K562 (cell line): ENCODE results near the gene PVALEF. TPM values are rescaled to one million over a fixed set of nuclear protein-coding genes. Genes with fewer than 3 reads are reported as not detected.

Experiments used
- ATAC-seq: fragments of 200-7000 bp; cut with Tn5 transposase; 3 replicates; pipeline ENCODE4 v1.9.1; 2020; ENCODE audit warnings: moderate library complexity
- BruUV-seq: library from RNA; stranded (reverse); fragments of 400-500 nt; replicated peaks from 2 replicates; lab custom pipeline; 2021; lab: Mats Ljungman, UMichigan
- CTCF ChIA-PET: fragments of 300-600 bp; formaldehyde crosslinking; extraction: SDS; loops from one replicate; lab custom pipeline; 2021; ENCODE audit warnings: low intra/inter-chr PET ratio; lab: Yijun Ruan, JAX
- POLR2A ChIA-PET: fragments of 300-600, 350-650 bp; sonication (Branson Sonifier 250); formaldehyde crosslinking; extraction: SDS; loops from one replicate; lab custom pipeline; 2021; ENCODE audit warnings: antibody characterized with exemption, inconsistent platforms; lab: Yijun Ruan, JAX
- DNase-seq, 4 experiments: peaks; one replicate each; pipeline versions ENCODE4 v3.0.0 to v3.0.0-alpha.2; 2011 to 2018; ENCODE audit warnings: low spot score in 3 of 4, mixed read lengths in 3 of 4; ENCODE audit errors: extremely low read depth in 1 of 4
- FAIRE-seq: peaks from 2 replicates; lab custom pipeline; 2011; peaks lifted over from hg19 to GRCh38; lab: Jason Lieb, UNC
- H2AFZ ChIP-seq: 2 replicates; pipeline ENCODE4 v1.6.0; 2011; ENCODE audit warnings: low read depth, low read length, control low read depth, inconsistent platforms
- H3K27ac ChIP-seq: fragments of 200-600 bp; 3 replicates; pipeline ENCODE4 v1.8.0; 2011; ENCODE audit warnings: low read depth, mild to moderate bottlenecking, control low read depth, inconsistent platforms, low read length, moderate library complexity, mixed read lengths; ENCODE audit errors: extremely low read depth
- H3K27me3 ChIP-seq, 2 experiments: fragments of 300-600 bp in 1 of 2; 2 replicates in 1 of 2; 3 replicates in 1 of 2; pipeline versions ENCODE4 v1.6.0 to v1.8.0; 2011; ENCODE audit warnings: inconsistent platforms in 2 of 2, low read length in 2 of 2, mild to moderate bottlenecking in 1 of 2, mixed read lengths in 1 of 2, moderate library complexity in 1 of 2; ENCODE audit not compliant: control insufficient read depth in 2 of 2, insufficient read depth in 2 of 2
- H3K36me3 ChIP-seq: fragments of 300-600 bp; 3 replicates; pipeline ENCODE4 v1.8.0; 2011; ENCODE audit warnings: mild to moderate bottlenecking, low read length, inconsistent platforms; ENCODE audit not compliant: control insufficient read depth, insufficient read depth
- H3K4me1 ChIP-seq, 2 experiments: fragments of 200-600 bp in 1 of 2; replicated peaks in 1 of 2; 2 replicates in 1 of 2; 3 replicates in 1 of 2; pipeline versions ENCODE4 v1.5.1 to v1.8.0; 2011; ENCODE audit warnings: inconsistent platforms in 2 of 2, low read length in 2 of 2, mild to moderate bottlenecking in 1 of 2, mixed read lengths in 1 of 2, moderate library complexity in 1 of 2; ENCODE audit not compliant: control insufficient read depth in 2 of 2, insufficient read depth in 2 of 2
- H3K4me2 ChIP-seq: 2 replicates; pipeline ENCODE4 v1.6.1; 2011; ENCODE audit warnings: low read length, control low read depth, inconsistent platforms, mixed read lengths; ENCODE audit not compliant: insufficient read depth
- H3K4me3 ChIP-seq: fragments of 200-600 bp; sonication (generic), shearing (Covaris generic); 2 replicates; pipeline ENCODE4 v1.5.1; 2016; ENCODE audit warnings: control low read depth, inconsistent platforms
- H3K79me2 ChIP-seq: fragments of 200-600 bp; 3 replicates; pipeline ENCODE4 v1.8.0; 2011; ENCODE audit warnings: low read length, inconsistent platforms; ENCODE audit not compliant: control insufficient read depth, insufficient read depth
- H3K9ac ChIP-seq, 2 experiments: 2 replicates each; pipeline versions ENCODE4 v1.6.0 to v1.6.1; 2011; ENCODE audit warnings: low read depth in 2 of 2, low read length in 2 of 2, control low read depth in 1 of 2, inconsistent platforms in 1 of 2, mild to moderate bottlenecking in 1 of 2, mixed read lengths in 1 of 2; ENCODE audit not compliant: insufficient read depth in 1 of 2
- H3K9me1 ChIP-seq: one replicate; pipeline ENCODE4 v1.6.0; 2011; ENCODE audit warnings: inconsistent platforms, mild to moderate bottlenecking, low read length, moderate library complexity; ENCODE audit not compliant: control insufficient read depth, insufficient read depth
- H3K9me3 ChIP-seq: replicated peaks from 2 replicates; pipeline ENCODE4 v1.5.1; 2011; ENCODE audit warnings: low read depth, low read length, inconsistent platforms; ENCODE audit not compliant: control insufficient read depth, insufficient read depth
- H4K20me1 ChIP-seq: replicated peaks from 2 replicates; pipeline ENCODE4 v1.6.1; 2011; ENCODE audit warnings: low read length, inconsistent platforms, mixed read lengths; ENCODE audit not compliant: control insufficient read depth, insufficient read depth
- ARID1B ChIP-seq: fragments of 450-650 bp; IDR thresholded peaks from 2 replicates; pipeline ENCODE4 v1.6.1; 2016; ENCODE audit warnings: antibody characterized with exemption, mild to moderate bottlenecking, inconsistent platforms
- CBX5 ChIP-seq: IDR thresholded peaks from 2 replicates; pipeline ENCODE4 v1.6.1; 2014; ENCODE audit warnings: low read depth, borderline replicate concordance
- HDAC3 ChIP-seq: fragments of 450-650 bp; IDR thresholded peaks from 2 replicates; pipeline ENCODE4 v1.6.1; 2018; ENCODE audit warnings: borderline replicate concordance, mild to moderate bottlenecking, moderate library complexity; ENCODE audit not compliant: partially characterized antibody
- SAFB ChIP-seq: fragments of 200-400 bp; formaldehyde crosslinking; IDR thresholded peaks from 2 replicates; pipeline ENCODE4 v1.6.1; 2017; ENCODE audit warnings: low read depth, low read length, borderline replicate concordance
- TCF7L2 ChIP-seq: fragments of 150-350 bp; IDR thresholded peaks from 2 replicates; pipeline ENCODE4 v1.6.1; 2016; ENCODE audit warnings: low read depth, mild to moderate bottlenecking, low read length, moderate library complexity
- ZNF589 ChIP-seq: fragments of 200-800 bp; sonication (Bioruptor generic); IDR thresholded peaks from 2 replicates; pipeline ENCODE4 v1.6.1; 2016; ENCODE audit warnings: low read depth, missing genetic modification characterization, missing compliant biosample characterization
- WGBS: fragments of 100-300 bp; shearing (Covaris generic); methylation state at CpG from one replicate; pipeline ENCODE4 v1.1.6; 2016; ENCODE audit warnings: low coverage, mixed read lengths; ENCODE audit not compliant: insufficient coverage; ENCODE audit errors: missing lambda C conversion rate; 5-methylcytosine and 5-hydroxymethylcytosine counted together
- in situ Hi-C: fragments of 300-500 bp; cut with MboI; formaldehyde crosslinking; loops from 4 replicates; pipeline ENCODE4 v1.15.0; 2018; ENCODE audit warnings: inconsistent platforms, mixed read lengths
- intact Hi-C: fragments of 100-400 bp; cut with micrococcal nuclease; formaldehyde crosslinking; loops from 2 replicates; pipeline ENCODE4 v1.14.2; 2022
- polyA plus RNA-seq, 8 experiments: library from polyadenylated mRNA; depleted of rRNA in 4 of 8; stranded (reverse) in 5 of 8; unstranded in 3 of 8; fragments of >200 nt; fragmentation: Nextera tagmentation in 2 of 8; fragmentation: Illumina TruSeq in 1 of 8; extraction: Ambion mirVana in 2 of 8; extraction: Trizol in 1 of 8; gene quantifications; 2 replicates each; pipeline versions ENCODE4 v1.2.1 to v1.2.3, GENCODE V29; 2011 to 2014; ENCODE audit warnings: inconsistent platforms in 1 of 8, missing spikeins in 1 of 8
- total RNA-seq, 7 experiments: library from RNA; depleted of rRNA in 6 of 7; stranded (reverse); fragments of >200 nt in 6 of 7; fragmentation: Illumina TruSeq in 2 of 7; extraction: Trizol in 2 of 7; gene quantifications; 2 replicates each; pipeline versions ENCODE4 v1.2.1 to v1.2.3, GENCODE V29; 2011 to 2021; ENCODE audit warnings: low replicate concordance in 1 of 7
- TF ChIP-seq, protein P1 (sequence below): fragments of 250-450 bp; sonication (Bioruptor Pico); IDR thresholded peaks from 2 replicates; pipeline ENCODE4 v1.8.0; 2021; ENCODE audit warnings: mild to moderate bottlenecking, moderate library complexity

PVALEF gene
- total and polyA plus RNA-seq, 9 of the 15 experiments (the other 6 are each of a cell fraction or from before 2014, with no cell fraction given): not detected

GRCh38 chr17:81140695-81141094, 24.6 kb upstream of the PVALEF start:
- no peaks in the 10 kb centered on the region for H3K79me2 ChIP-seq
- no peak overlapping the region for H3K27ac ChIP-seq
- peaks cover 9 to 41% of the 10 kb centered on the region in 2 experiments; a peak in 3 of 5 replicates for H3K4me1 ChIP-seq
- DNase-seq (no peak), FAIRE-seq (no peak), ATAC-seq (no peak)
- no peaks in the 10 kb centered on the region for H3K9me1 ChIP-seq
- no peaks in the 10 kb centered on the region for H4K20me1 ChIP-seq
- ChIA-PET CTCF (no interaction called here), POLR2A (interaction anchor here (1.4 kb wide), 1 partner anchor 9 kb away, joined by 6 read pairs; no protein-coding TSS in a partner anchor)
- no peak overlapping the region for H3K4me3 ChIP-seq
- no peak overlapping the region for H2AFZ ChIP-seq
- intact Hi-C loops (loop anchor here (5.0 kb wide), 1 partner anchor 87 kb away; no protein-coding TSS in a partner anchor), in situ Hi-C loops (loop anchor here (25.0 kb wide), 1 partner anchor 97 kb away; the partner anchor contains the start of genes NDUFAF8 and TEPSIN)
- BruUV-seq: no TSS peak
- no peak for TF ChIP-seq ARID1B
- no peak for TF ChIP-seq ZNF589 (CRISPR knock-in tag)
- peak; percentile 94 for TF ChIP-seq SAFB
- TF ChIP-seq, protein P1, sequence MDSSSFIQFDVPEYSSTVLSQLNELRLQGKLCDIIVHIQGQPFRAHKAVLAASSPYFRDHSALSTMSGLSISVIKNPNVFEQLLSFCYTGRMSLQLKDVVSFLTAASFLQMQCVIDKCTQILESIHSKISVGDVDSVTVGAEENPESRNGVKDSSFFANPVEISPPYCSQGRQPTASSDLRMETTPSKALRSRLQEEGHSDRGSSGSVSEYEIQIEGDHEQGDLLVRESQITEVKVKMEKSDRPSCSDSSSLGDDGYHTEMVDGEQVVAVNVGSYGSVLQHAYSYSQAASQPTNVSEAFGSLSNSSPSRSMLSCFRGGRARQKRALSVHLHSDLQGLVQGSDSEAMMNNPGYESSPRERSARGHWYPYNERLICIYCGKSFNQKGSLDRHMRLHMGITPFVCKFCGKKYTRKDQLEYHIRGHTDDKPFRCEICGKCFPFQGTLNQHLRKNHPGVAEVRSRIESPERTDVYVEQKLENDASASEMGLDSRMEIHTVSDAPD (CRISPR knock-in tag): no peak
- no peak for TF ChIP-seq HDAC3
- TF ChIP-seq TCF7L2: no peak
- TF ChIP-seq CBX5: no peak
- H3K36me3 ChIP-seq: no peaks in the 10 kb centered on the region
- no peak overlapping the region for H3K4me2 ChIP-seq
- no peak overlapping the region for H3K9ac ChIP-seq
- H3K9me3 ChIP-seq: peaks cover 2% of the 10 kb centered on the region; the same call in 1 of the 2 replicates
- 22% methylated on average over 18 of the region's 37 CpGs for WGBS
- peaks cover 0 to 16% of the 10 kb centered on the region in 2 experiments; a peak in 2 of 5 replicates for H3K27me3 ChIP-seq
